Lower leg skin (tissue), 3 donors: ENCODE data around the gene TRAF4.

Source experiments
- CTCF ChIP-seq, 3 donors: fragments of 450-650 bp; IDR thresholded peaks; one replicate each; pipeline ENCODE4 v1.5.1; 2016; ENCODE audit warnings: antibody characterized with exemption in 3 of 3, mild to moderate bottlenecking in 3 of 3, moderate library complexity in 2 of 3
- POLR2A ChIP-seq, 2 donors: fragments of 450-650 bp; IDR thresholded peaks; one replicate each; pipeline ENCODE4 v1.6.1; 2016 to 2017; ENCODE audit warnings: antibody characterized with exemption in 2 of 2, mild to moderate bottlenecking in 1 of 2, moderate library complexity in 1 of 2

DNA sequence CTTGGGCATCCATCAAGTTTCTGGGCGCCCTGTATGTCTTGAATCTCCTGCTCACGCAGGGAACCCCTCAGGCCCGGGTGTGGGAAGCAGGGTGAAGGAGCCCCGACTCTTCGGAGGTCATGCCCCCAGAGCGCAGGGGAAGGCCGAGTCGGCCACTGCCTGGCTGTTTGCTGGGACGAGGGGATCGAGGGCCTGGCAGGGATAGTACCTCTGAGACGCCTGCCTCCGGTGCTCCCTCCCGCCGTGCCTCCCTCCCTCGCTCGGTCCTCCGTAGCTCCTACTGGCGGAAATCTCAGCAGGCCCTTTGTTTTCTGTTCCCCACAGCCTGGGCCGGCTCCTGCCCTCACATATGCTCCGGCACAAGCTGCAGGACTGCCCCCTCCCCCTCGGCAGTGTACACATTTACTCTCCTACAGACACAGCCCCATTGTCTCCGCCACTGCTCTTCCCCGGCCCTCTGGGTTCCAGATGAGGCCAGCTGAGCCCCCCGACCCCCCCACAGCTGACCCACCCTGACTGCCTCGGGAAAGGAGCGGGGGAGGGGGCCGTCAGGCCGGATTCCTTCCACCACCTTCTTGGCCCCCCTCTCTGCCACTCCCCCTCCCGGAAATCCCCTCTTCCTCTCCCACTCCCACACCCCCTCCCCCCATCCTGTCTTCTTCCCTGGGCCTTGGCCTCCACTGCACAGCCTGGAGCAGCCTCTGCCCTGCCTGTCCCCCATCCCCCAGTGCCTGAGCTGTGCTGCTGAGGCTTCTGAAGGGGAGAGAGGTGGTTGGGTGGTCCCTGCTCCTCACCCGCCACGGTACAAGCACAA, 1.4 kb downstream of the TRAF4 start:
- TF ChIP-seq CTCF (IDR thresholded peaks at IDR 0.05) (no peak), POLR2A (IDR thresholded peaks at IDR 0.05) (no peak)
